ENCODE results near the gene PKP2. TPM values are rescaled to one million over a fixed set of nuclear protein-coding genes. Genes with fewer than 3 reads are reported as not detected.

Gene PKP2
- total RNA-seq, 1 donor from 2014 or later, result 65.3 TPM

DNA sequence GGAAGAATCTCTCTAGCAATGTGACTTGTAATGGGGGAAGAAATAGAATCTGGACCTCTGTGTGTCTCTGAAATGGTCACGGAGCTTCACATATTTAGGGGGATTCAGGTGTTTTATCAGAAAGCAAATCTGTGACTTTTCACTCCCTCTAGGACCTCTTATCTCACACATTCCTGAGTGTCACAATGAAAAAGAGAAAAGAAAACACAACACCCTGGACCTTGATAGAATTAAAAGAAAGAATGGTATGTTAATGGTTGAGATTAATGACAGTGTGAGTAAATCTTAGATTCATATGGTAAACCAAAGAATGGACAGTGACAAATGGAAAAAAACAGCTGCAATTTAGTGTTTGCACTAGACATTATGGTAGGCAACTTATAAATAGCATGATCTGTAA lies 68.5 kb downstream of the PKP2 start:
- no peak for DNase-seq (ENCODE audit: low spot score in 2 of 2, unreplicated experiment in 2 of 2)
- Mint-ChIP-seq H3K4me1 (peaks cover 23% of the 10 kb centered on the region), H3K9me3 (no peaks in the 10 kb centered on the region), H3K4me3 (no peak overlapping the region), H3K36me3 (peaks cover 10% of the 10 kb centered on the region), H3K27me3 (ENCODE audit: low read depth) (no peaks in the 10 kb centered on the region), H3K27ac (peak overlapping the region; percentile 83)
- no peak for TF ChIP-seq CTCF (IDR thresholded peaks at IDR 0.05; ENCODE audit: unreplicated experiment)

DNA sequence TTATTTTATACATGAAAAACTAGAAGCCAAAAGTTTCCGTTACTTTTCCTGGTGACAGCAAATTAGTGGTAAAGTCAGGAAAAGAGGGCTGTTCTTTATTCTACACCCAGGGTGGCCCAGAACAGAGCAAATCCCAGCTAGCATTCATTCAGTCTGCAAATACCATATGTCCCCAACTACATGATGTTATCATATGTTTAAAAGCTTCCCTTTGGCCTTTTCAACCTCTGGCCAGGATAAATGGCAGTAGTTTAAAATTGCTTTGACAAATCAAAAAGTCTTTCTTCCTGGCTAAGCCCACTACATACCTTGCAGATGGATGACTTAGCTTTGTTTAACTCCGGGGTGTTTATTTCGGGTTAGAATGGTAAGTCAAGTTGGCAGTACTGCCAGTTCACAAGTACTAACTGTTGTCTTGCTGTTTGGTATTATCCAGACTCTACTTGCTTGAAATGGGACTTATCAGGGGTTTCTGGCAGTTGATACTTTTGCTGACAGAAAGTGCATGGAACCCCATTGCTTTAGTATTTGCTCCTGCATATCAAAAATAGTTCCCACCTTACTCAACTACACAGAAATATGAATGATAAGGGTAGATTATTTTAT lies 69.7 kb downstream of the PKP2 start:
- peak overlapping the region; percentile 28 for H3K27ac Mint-ChIP-seq
- H3K4me3 Mint-ChIP-seq, result no peak overlapping the region
- H3K36me3 Mint-ChIP-seq, result peaks cover 12% of the 10 kb centered on the region

DNA sequence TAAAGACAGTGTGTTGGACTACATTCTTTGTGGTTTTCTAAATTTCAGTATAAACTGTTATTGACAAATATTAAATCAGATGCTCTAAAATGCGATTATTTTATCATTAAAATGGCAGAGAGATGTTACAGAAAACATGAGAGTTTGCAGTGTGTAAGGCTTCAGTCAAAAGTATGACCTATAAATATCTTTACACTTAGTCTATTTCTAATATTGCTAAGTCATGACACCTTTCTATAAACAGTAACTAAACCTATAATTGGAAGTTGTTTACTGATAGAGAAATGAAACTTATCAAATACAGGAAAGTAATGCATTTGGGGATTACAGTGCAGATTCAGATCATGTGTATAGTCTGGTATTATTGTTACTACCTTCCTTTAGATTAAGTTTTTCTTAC lies 72.0 kb downstream of the PKP2 start:
- Mint-ChIP-seq H3K36me3 (peaks cover 22% of the 10 kb centered on the region), H3K4me3 (no peak overlapping the region), H3K9me3 (no peaks in the 10 kb centered on the region), H3K27ac (no peak overlapping the region), H3K27me3 (ENCODE audit: low read depth) (no peaks in the 10 kb centered on the region), H3K4me1 (peaks cover 34% of the 10 kb centered on the region)
- no peak for DNase-seq (ENCODE audit: low spot score in 2 of 2, unreplicated experiment in 2 of 2)
- TF ChIP-seq CTCF (IDR thresholded peaks at IDR 0.05; ENCODE audit: unreplicated experiment), result no peak

More for the DNA sequence above, 69.7 kb downstream of the PKP2 start:
- Mint-ChIP-seq H3K9me3 (no peaks in the 10 kb centered on the region), H3K27me3 (ENCODE audit: low read depth) (no peaks in the 10 kb centered on the region), H3K4me1 (peaks cover 31% of the 10 kb centered on the region)
- no peak for DNase-seq (ENCODE audit: low spot score in 2 of 2, unreplicated experiment in 2 of 2)
- TF ChIP-seq CTCF (IDR thresholded peaks at IDR 0.05; ENCODE audit: unreplicated experiment), result no peak

DNA sequence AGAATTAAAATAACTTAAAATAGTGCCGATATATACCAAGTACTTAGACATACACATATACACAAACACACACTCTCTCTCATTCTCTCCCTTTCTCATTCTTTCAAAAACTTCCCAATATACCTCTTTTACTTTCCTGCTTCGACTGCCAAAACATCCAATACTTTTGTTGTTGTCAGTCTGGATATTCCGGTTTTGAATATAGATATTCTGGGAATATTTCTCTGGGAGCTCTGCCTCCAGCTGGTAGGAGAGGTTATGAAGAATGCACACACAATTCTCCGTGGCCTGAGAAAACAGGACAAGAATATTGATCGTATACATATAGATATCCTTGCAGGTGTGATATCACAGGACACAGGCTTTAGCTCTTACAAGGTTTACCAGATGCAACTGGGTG lies 74.2 kb downstream of the PKP2 start:
- Mint-ChIP-seq H3K4me3 (no peak overlapping the region), H3K27ac (peak overlapping the region; percentile 82), H3K27me3 (ENCODE audit: low read depth) (no peaks in the 10 kb centered on the region), H3K36me3 (peaks cover 33% of the 10 kb centered on the region), H3K4me1 (peaks cover 21% of the 10 kb centered on the region), H3K9me3 (no peaks in the 10 kb centered on the region)
- no peak for TF ChIP-seq CTCF (IDR thresholded peaks at IDR 0.05; ENCODE audit: unreplicated experiment)
- DNase-seq (ENCODE audit: low spot score in 2 of 2, unreplicated experiment in 2 of 2), result no peak

GRCh38 chr12:32821710-32822109 lies 74.9 kb downstream of the PKP2 start:
- Mint-ChIP-seq H3K36me3 (peaks cover 39% of the 10 kb centered on the region), H3K4me1 (peaks cover 15% of the 10 kb centered on the region)

More at GRCh38 chr12:32821710-32822109, 74.9 kb downstream of the PKP2 start:
- Mint-ChIP-seq H3K9me3 (no peaks in the 10 kb centered on the region), H3K27ac (peak overlapping the region; percentile 93), H3K4me3 (no peak overlapping the region), H3K27me3 (ENCODE audit: low read depth) (no peaks in the 10 kb centered on the region)
- no peak for TF ChIP-seq CTCF (IDR thresholded peaks at IDR 0.05; ENCODE audit: unreplicated experiment)
- no peak for DNase-seq (ENCODE audit: low spot score in 2 of 2, unreplicated experiment in 2 of 2)
